AG10803 (cell line): ENCODE data around the gene ABTB2.
"Not testable (repeated sequence)": the region's sequence is repeated elsewhere in the genome, so short reads cannot be mapped to it uniquely, and the experiment has no call there.

Source experiments
- DNase-seq: peaks from one replicate; pipeline ENCODE4 v3.0.0; 2010; ENCODE audit warnings: low read depth
- H3K4me3 ChIP-seq: 2 replicates; pipeline ENCODE4 v1.5.1; 2011; ENCODE audit warnings: mild to moderate bottlenecking, low read length, control low read depth
- CTCF ChIP-seq: conservative IDR thresholded peaks from 2 replicates; pipeline ENCODE4 v1.5.1; 2011; ENCODE audit warnings: mild to moderate bottlenecking, low read length, control low read depth, inconsistent platforms

ABTB2 gene

GRCh38 chr11:34252651-34253050 lies 105.2 kb downstream of the ABTB2 start:
- DNase-seq: no peak
- no peak overlapping the region for H3K4me3 ChIP-seq
- no peak for TF ChIP-seq CTCF

- no peak for TF ChIP-seq CTCF
- no peak overlapping the region for H3K4me3 ChIP-seq
- DNase-seq: no peak
These were observed 105.8 kb downstream of the ABTB2 start for GRCh38 chr11:34252015-34252414.

- peak; percentile 44 for DNase-seq
- H3K4me3 ChIP-seq: peak overlapping the region; percentile 44
- no peak for TF ChIP-seq CTCF
These were observed 106.2 kb downstream of the ABTB2 start for GRCh38 chr11:34251589-34251980.

GRCh38 chr11:34250732-34251588 lies 106.8 kb downstream of the ABTB2 start:
- peak; percentile 23 for DNase-seq
- peak overlapping the region; percentile 44 for H3K4me3 ChIP-seq
- TF ChIP-seq CTCF: no peak

GRCh38 chr11:34250211-34250610 lies 107.6 kb downstream of the ABTB2 start:
- DNase-seq: peak; percentile 39
- no peak overlapping the region for H3K4me3 ChIP-seq
- no peak for TF ChIP-seq CTCF

GRCh38 chr11:34249439-34249838 lies 108.4 kb downstream of the ABTB2 start:
- no peak for TF ChIP-seq CTCF
- H3K4me3 ChIP-seq: no peak overlapping the region
- DNase-seq: no peak

GRCh38 chr11:34246511-34246910 lies 111.3 kb downstream of the ABTB2 start:
- H3K4me3 ChIP-seq, DNase-seq: not testable (repeated sequence)
